CD14-positive monocyte (primary cell): Measurements from ENCODE around the gene OR52W1. TPM values are rescaled to one million over a fixed set of nuclear protein-coding genes. Genes with fewer than 3 reads are reported as not detected.

Experiments used
- DNase-seq, 3 donors: peaks; one replicate each; pipeline ENCODE4 v3.0.0-alpha.2; 2011 to 2022
- H2AFZ ChIP-seq: 2 replicates; pipeline ENCODE4 v1.6.0; 2012; ENCODE audit warnings: mild to moderate bottlenecking, low read depth, low read length, inconsistent platforms; ENCODE audit not compliant: insufficient read depth, poor library complexity, severe bottlenecking
- H3K27ac ChIP-seq, 2 donors: 1 replicate in 1 of 2; 2 replicates in 1 of 2; pipeline ENCODE4 v1.5.1; 2012 to 2013; ENCODE audit warnings: low read length in 2 of 2, control low read depth in 1 of 2, inconsistent platforms in 1 of 2, low read depth in 1 of 2, mild to moderate bottlenecking in 1 of 2
- H3K27me3 ChIP-seq, 2 donors: one replicate each; pipeline versions ENCODE4 v1.6.0 to v1.6.1; 2011 to 2013; ENCODE audit warnings: low read length in 2 of 2; ENCODE audit not compliant: control insufficient read depth in 2 of 2, insufficient read depth in 2 of 2
- H3K36me3 ChIP-seq, 2 donors: replicated peaks in 1 of 2; 1 replicate in 1 of 2; 2 replicates in 1 of 2; pipeline versions ENCODE4 v1.5.1 to v1.6.1; 2012 to 2013; ENCODE audit warnings: low read length in 2 of 2, control low read depth in 1 of 2, inconsistent platforms in 1 of 2, mild to moderate bottlenecking in 1 of 2; ENCODE audit not compliant: insufficient read depth in 2 of 2, control insufficient read depth in 1 of 2
- H3K4me1 ChIP-seq, 2 donors: 1 replicate in 1 of 2; 2 replicates in 1 of 2; pipeline versions ENCODE4 v1.5.1 to v1.6.1; 2012 to 2013; ENCODE audit warnings: low read length in 2 of 2, control low read depth in 1 of 2, inconsistent platforms in 1 of 2, mild to moderate bottlenecking in 1 of 2, moderate library complexity in 1 of 2; ENCODE audit not compliant: insufficient read depth in 2 of 2, control insufficient read depth in 1 of 2
- H3K4me2 ChIP-seq: replicated peaks from 2 replicates; pipeline ENCODE3; 2012; ENCODE audit warnings: low read length, moderate library complexity, mild to moderate bottlenecking; ENCODE audit not compliant: poor library complexity, severe bottlenecking; ENCODE audit errors: extremely low read depth
- H3K4me3 ChIP-seq, 3 experiments: fragments of 200-600 bp in 1 of 3; sonication (generic) in 1 of 3; replicated peaks in 1 of 3; 1 replicate in 2 of 3; 2 replicates in 1 of 3; pipeline ENCODE4 v1.5.1; 2011 to 2013; ENCODE audit warnings: low read length in 3 of 3, mild to moderate bottlenecking in 3 of 3, control low read depth in 2 of 3, low read depth in 2 of 3, inconsistent platforms in 1 of 3, moderate library complexity in 1 of 3
- H3K79me2 ChIP-seq: 2 replicates; pipeline ENCODE4 v1.6.0; 2012; ENCODE audit warnings: mild to moderate bottlenecking, control low read depth, inconsistent platforms, low read length, moderate library complexity; ENCODE audit not compliant: insufficient read depth
- H3K9ac ChIP-seq: 2 replicates; pipeline ENCODE4 v1.6.0; 2017; ENCODE audit warnings: low read length, mild to moderate bottlenecking; ENCODE audit not compliant: insufficient read depth, poor library complexity, severe bottlenecking
- H3K9me3 ChIP-seq, 2 donors: replicated peaks in 1 of 2; 1 replicate in 1 of 2; 2 replicates in 1 of 2; pipeline versions ENCODE4 v1.5.1 to v1.6.1; 2012 to 2013; ENCODE audit warnings: low read length in 2 of 2, control low read depth in 1 of 2; ENCODE audit not compliant: control insufficient read depth in 1 of 2, insufficient read depth in 1 of 2
- H4K20me1 ChIP-seq: 2 replicates; pipeline ENCODE4 v1.6.0; 2012; ENCODE audit warnings: mild to moderate bottlenecking, low read length, control low read depth, moderate library complexity; ENCODE audit not compliant: insufficient read depth
- H3K27ac Mint-ChIP-seq, 7 donors: one replicate each; pipeline ENCODE4 v1.8.0; 2020; ENCODE audit warnings: mild to moderate bottlenecking in 7 of 7, mixed read lengths in 7 of 7, moderate library complexity in 6 of 7, inconsistent platforms in 2 of 7
- H3K27me3 Mint-ChIP-seq, 3 donors: one replicate each; pipeline ENCODE4 v1.8.0; 2021 to 2022; ENCODE audit warnings: low read depth in 3 of 3, mild to moderate bottlenecking in 3 of 3, mixed read lengths in 3 of 3, moderate library complexity in 3 of 3, inconsistent platforms in 1 of 3
- H3K36me3 Mint-ChIP-seq, 2 donors: one replicate each; pipeline ENCODE4 v1.8.0; 2020; ENCODE audit warnings: mixed read lengths in 2 of 2, inconsistent platforms in 1 of 2, mild to moderate bottlenecking in 1 of 2
- H3K4me1 Mint-ChIP-seq: one replicate; pipeline ENCODE4 v1.8.0; 2020; ENCODE audit warnings: mild to moderate bottlenecking, mixed read lengths
- H3K4me3 Mint-ChIP-seq, 2 donors: one replicate each; pipeline ENCODE4 v1.8.0; 2020; ENCODE audit warnings: mild to moderate bottlenecking in 2 of 2, mixed read lengths in 2 of 2, moderate library complexity in 1 of 2
- H3K9me3 Mint-ChIP-seq, 7 donors: one replicate each; pipeline ENCODE4 v1.8.0; 2020 to 2022; ENCODE audit warnings: mixed read lengths in 7 of 7, mild to moderate bottlenecking in 6 of 7, moderate library complexity in 6 of 7, inconsistent platforms in 2 of 7
- WGBS: methylation state at CpG from one replicate; pipeline ENCODE4 v1.1.5; 2013; ENCODE audit warnings: missing lambda C conversion rate; ENCODE audit not compliant: insufficient coverage; 5-methylcytosine and 5-hydroxymethylcytosine counted together
- intact Hi-C, 2 donors: fragments of 100-400 bp; cut with micrococcal nuclease; formaldehyde crosslinking; loops; one replicate each; pipeline versions ENCODE4 v1.15.0 to v1.15.1; 2023
- polyA plus RNA-seq, 3 donors: library from polyadenylated mRNA; depleted of rRNA in 1 of 3; unstranded in 2 of 3; stranded (reverse) in 1 of 3; fragments of 300-500 nt in 2 of 3; fragments of >200 nt in 1 of 3; fragmentation: Illumina TruSeq in 2 of 3; gene quantifications; 1 replicate in 2 of 3; 2 replicates in 1 of 3; pipeline ENCODE4 v1.2.3, GENCODE V29; 2012 to 2021
- TF ChIP-seq, protein P1 (sequence below): fragments of 200-600 bp; IDR thresholded peaks from one replicate; pipeline ENCODE4 v1.8.0; 2022; ENCODE audit warnings: antibody characterized with exemption, mild to moderate bottlenecking

OR52W1 gene
- polyA plus RNA-seq, 3 donors: not detected

DNA sequence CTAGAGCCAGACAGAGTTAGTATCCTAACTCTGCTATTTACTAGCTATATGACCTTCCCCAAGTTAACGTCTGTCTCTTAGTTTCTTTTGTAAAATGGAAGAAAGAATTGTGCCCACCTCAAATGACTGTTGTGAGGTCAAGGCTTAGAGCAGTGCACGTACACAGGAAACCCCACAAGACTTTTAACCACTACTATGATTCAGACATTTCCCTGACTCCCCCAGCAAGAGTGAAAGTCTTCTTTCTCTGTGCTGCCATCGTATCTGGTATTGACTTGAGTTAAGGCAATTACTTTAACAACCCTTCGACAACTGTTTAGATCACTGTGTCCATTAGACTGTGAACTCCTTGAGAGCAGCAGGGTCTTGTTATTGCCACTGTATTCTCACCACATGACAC lies 2.6 kb upstream of the OR52W1 start:
- Histone ChIP-seq H3K9ac (no peak overlapping the region), H3K36me3 (no peaks in the 10 kb centered on the region), H3K9me3 (no peaks in the 10 kb centered on the region), H3K4me3 (no peak overlapping the region), H2AFZ (no peak overlapping the region), H3K4me1 (peaks cover 46 to 76% of the 10 kb centered on the region in 2 donors), H4K20me1 (no peaks in the 10 kb centered on the region), H3K27ac (peak overlapping the region in 1 of 2 donors; percentile 23), H3K4me2 (no peak overlapping the region), H3K79me2 (no peaks in the 10 kb centered on the region), H3K27me3 (no peaks in the 10 kb centered on the region)
- Mint-ChIP-seq H3K36me3 (peaks cover 15 to 39% of the 10 kb centered on the region in 2 donors), H3K4me1 (peaks cover 75% of the 10 kb centered on the region), H3K4me3 (no peak overlapping the region), H3K9me3 (peaks cover 0 to 8% (median 2%) of the 10 kb centered on the region in 7 donors), H3K27ac (peak overlapping the region in 3 of 7 donors; percentile 19 to 56 (median 46)), H3K27me3 (peaks cover 0 to 3% (median 1%) of the 10 kb centered on the region in 3 donors)
- 20% methylated on average over 1 of the region's 4 CpGs for WGBS
- TF ChIP-seq, protein P1, sequence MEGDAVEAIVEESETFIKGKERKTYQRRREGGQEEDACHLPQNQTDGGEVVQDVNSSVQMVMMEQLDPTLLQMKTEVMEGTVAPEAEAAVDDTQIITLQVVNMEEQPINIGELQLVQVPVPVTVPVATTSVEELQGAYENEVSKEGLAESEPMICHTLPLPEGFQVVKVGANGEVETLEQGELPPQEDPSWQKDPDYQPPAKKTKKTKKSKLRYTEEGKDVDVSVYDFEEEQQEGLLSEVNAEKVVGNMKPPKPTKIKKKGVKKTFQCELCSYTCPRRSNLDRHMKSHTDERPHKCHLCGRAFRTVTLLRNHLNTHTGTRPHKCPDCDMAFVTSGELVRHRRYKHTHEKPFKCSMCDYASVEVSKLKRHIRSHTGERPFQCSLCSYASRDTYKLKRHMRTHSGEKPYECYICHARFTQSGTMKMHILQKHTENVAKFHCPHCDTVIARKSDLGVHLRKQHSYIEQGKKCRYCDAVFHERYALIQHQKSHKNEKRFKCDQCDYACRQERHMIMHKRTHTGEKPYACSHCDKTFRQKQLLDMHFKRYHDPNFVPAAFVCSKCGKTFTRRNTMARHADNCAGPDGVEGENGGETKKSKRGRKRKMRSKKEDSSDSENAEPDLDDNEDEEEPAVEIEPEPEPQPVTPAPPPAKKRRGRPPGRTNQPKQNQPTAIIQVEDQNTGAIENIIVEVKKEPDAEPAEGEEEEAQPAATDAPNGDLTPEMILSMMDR: no peak
- intact Hi-C loops: loop anchor here in 1 of 2 donors (10.0 kb wide), 1 partner anchor 62 kb away; no protein-coding TSS in a partner anchor
- peak in 1 of 3 donors; percentile 42 for DNase-seq

DNA sequence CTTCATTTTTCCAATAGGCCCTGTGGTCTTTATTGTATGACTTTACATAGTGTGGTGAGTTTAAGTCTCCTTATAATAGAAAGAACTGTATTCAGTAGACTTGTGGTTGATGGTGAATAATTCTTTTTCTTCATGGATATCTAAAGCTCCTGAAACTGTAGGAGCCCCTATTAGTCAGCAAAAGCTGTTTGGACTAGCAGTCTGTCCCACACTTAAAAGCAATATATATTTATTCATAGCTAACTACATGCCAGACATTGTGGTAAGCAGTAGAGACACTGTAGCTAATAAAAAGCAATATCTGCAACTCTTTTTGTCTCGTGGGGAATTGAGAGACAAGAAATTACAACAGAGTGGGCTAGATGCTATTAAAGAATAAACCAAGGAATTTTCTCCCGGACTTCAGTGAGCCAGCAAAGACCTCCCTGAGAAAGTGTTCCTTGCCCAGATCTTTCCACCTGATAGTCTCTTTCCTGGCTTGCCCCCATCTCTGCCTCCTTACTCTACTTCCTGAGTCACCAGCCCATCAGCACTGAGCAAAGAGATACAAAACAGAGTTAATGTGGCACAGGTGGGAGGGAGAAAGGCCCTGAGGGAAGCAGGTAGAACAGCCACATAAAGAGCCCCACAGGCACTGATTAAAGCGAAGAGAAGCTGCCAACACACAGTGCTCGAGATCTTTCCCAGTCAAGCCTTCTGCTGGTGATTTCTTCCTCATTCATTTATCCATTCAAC lies 1.4 kb upstream of the OR52W1 start:
- Histone ChIP-seq H3K9ac (no peak overlapping the region), H3K4me2 (no peak overlapping the region), H2AFZ (no peak overlapping the region), H3K27me3 (no peaks in the 10 kb centered on the region), H3K79me2 (peaks cover 1% of the 10 kb centered on the region), H3K4me1 (peaks cover 45 to 75% of the 10 kb centered on the region in 2 donors), H3K27ac (no peak overlapping the region), H3K36me3 (no peaks in the 10 kb centered on the region), H3K4me3 (no peak overlapping the region), H3K9me3 (no peaks in the 10 kb centered on the region), H4K20me1 (no peaks in the 10 kb centered on the region)
- peaks cover 72% of the 10 kb centered on the region for H3K4me1 Mint-ChIP-seq
- intact Hi-C loops: loop anchor here in 1 of 2 donors (10.0 kb wide), 1 partner anchor 63 kb away; no protein-coding TSS in a partner anchor
- peaks cover 18 to 42% of the 10 kb centered on the region in 2 donors for H3K36me3 Mint-ChIP-seq
- peaks cover 0 to 3% (median 1%) of the 10 kb centered on the region in 3 donors for H3K27me3 Mint-ChIP-seq
- H3K9me3 Mint-ChIP-seq: peaks cover 0 to 8% (median 2%) of the 10 kb centered on the region in 7 donors
- 100% methylated on average over 1 of the region's 4 CpGs for WGBS
- no peak for DNase-seq
- H3K27ac Mint-ChIP-seq: peak overlapping the region in 4 of 7 donors; percentile 39 to 81 (median 70)
- H3K4me3 Mint-ChIP-seq: no peak overlapping the region
- TF ChIP-seq, protein P1: no peak
